Body of pancreas (tissue), 4 donors: ENCODE data around the gene PDE2A. TPM values are rescaled to one million over a fixed set of nuclear protein-coding genes. Genes with fewer than 3 reads are reported as not detected.

Experiments used
- ATAC-seq: fragments of 150-250 bp; one replicate; pipeline ENCODE4 v1.9.1; 2016
- DNase-seq, 4 donors: peaks; one replicate each; pipeline ENCODE4 v3.0.0-alpha.2; 2019
- H3K27ac ChIP-seq, 4 donors: fragments of 200-600 bp; sonication (generic); 1 replicate in 3 of 4; 2 replicates in 1 of 4; pipeline versions ENCODE4 v1.5.1 to v1.6.1; 2016 to 2019; ENCODE audit warnings: mild to moderate bottlenecking in 1 of 4, mixed read lengths in 1 of 4, moderate library complexity in 1 of 4
- H3K27me3 ChIP-seq, 2 donors: fragments of 200-600 bp; sonication (generic); one replicate each; pipeline ENCODE4 v1.6.0; 2016; ENCODE audit warnings: mild to moderate bottlenecking in 1 of 2
- H3K36me3 ChIP-seq, 2 donors: fragments of 200-600 bp; sonication (generic); replicated peaks in 1 of 2; 2 replicates each; pipeline ENCODE4 v1.5.1; 2016; ENCODE audit warnings: low read depth in 2 of 2; ENCODE audit not compliant: insufficient read depth in 1 of 2
- H3K4me1 ChIP-seq: fragments of 200-600 bp; sonication (generic); one replicate; pipeline ENCODE4 v1.6.0; 2016
- H3K4me3 ChIP-seq, 2 donors: fragments of 200-600 bp; sonication (generic); 1 replicate in 1 of 2; 2 replicates in 1 of 2; pipeline ENCODE4 v1.5.1; 2016 to 2019
- H3K9me3 ChIP-seq, 3 donors: fragments of 200-600 bp; sonication (generic); 1 replicate in 2 of 3; 2 replicates in 1 of 3; pipeline ENCODE4 v1.5.1; 2016
- CTCF ChIP-seq, 7 experiments: fragments of 450-650 bp in 4 of 7; fragments of 200-600 bp in 3 of 7; sonication (generic) in 3 of 7; IDR thresholded peaks; one replicate each; pipeline ENCODE4 v1.5.1; 2016 to 2019; ENCODE audit warnings: antibody characterized with exemption in 7 of 7
- POLR2A ChIP-seq, 3 donors: fragments of 450-650 bp; IDR thresholded peaks; one replicate each; pipeline ENCODE4 v1.6.1; 2016; ENCODE audit warnings: antibody characterized with exemption in 3 of 3, mild to moderate bottlenecking in 2 of 3
- WGBS, 2 donors: methylation state at CpG; one replicate each; pipeline ENCODE4 v1.1.5; 2017; 5-methylcytosine and 5-hydroxymethylcytosine counted together
- intact Hi-C: fragments of 100-400 bp; cut with DNase I; formaldehyde crosslinking; loops from one replicate; pipeline ENCODE4 v1.15.1; 2023
- total RNA-seq, 2 donors: library from RNA; depleted of rRNA; stranded (reverse); fragments of >200 nt; gene quantifications; one replicate each; pipeline ENCODE4 v1.1.0, GENCODE V29; 2016

PDE2A gene
- total RNA-seq, 2 donors from 2014 or later: 7.0 to 29.3 TPM

DNA sequence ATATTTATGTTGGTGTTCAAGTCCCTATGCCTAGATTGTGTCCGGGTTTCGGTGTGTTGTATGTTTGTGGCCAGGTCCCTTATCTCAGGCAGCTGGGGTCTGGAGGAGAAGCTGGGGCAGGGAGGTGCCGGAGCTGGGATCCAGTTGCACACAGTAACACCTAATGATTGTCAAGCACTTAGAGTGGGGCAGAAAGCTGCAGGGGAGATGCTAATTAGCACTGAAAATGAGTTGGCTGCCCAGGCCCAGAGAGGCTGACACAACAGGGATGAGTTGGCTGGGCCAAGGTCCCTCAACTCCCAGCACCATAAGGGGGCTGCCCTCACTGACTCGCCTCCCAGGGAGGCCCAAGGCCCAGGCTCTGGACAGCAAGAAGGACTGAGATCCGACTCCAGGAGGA lies 12.2 kb downstream of the PDE2A start:
- H3K27ac ChIP-seq: no peak overlapping the region
- 55 to 71% methylated on average over 2 to 5 of the region's 5 CpGs for WGBS, 2 donors
- no peaks in the 10 kb centered on the region for H3K4me1 ChIP-seq
- TF ChIP-seq POLR2A (IDR thresholded peaks at IDR 0.05) (no peak), CTCF (IDR thresholded peaks at IDR 0.05) (no peak)
- no peak overlapping the region for H3K4me3 ChIP-seq
- H3K9me3 ChIP-seq: no peaks in the 10 kb centered on the region
- ATAC-seq (no peak), DNase-seq (no peak)
- H3K27me3 ChIP-seq: no peaks in the 10 kb centered on the region
- H3K36me3 ChIP-seq: no peaks in the 10 kb centered on the region
- intact Hi-C loops: no loop called here

DNA sequence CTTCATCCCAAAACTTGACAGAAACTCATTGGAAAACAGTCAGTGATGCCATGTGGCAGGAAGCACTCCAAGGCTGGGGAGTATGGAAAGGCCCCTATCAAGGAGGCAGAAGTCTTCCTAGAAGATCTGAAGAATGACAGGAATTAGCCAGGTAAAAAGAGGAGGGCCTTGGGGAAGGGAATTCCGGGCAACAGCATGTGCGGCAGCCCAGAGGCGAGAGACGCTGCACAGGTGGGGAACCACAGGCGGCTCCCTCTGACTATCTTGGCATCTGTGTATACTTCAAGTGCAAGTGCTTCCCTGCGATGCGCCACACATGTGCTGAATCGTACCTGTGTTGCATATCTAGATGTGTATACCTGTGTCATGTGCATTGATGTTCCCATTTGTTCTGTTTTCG lies 12.7 kb downstream of the PDE2A start:
- Histone ChIP-seq H3K36me3 (no peaks in the 10 kb centered on the region), H3K27ac (no peak overlapping the region), H3K27me3 (no peaks in the 10 kb centered on the region), H3K4me1 (no peaks in the 10 kb centered on the region), H3K9me3 (no peaks in the 10 kb centered on the region), H3K4me3 (no peak overlapping the region)
- 73 to 80% methylated on average over 9 of the region's 9 CpGs for WGBS, 2 donors
- intact Hi-C loops: no loop called here
- DNase-seq (no peak), ATAC-seq (no peak)
- TF ChIP-seq POLR2A (IDR thresholded peaks at IDR 0.05) (no peak), CTCF (IDR thresholded peaks at IDR 0.05) (no peak)

DNA sequence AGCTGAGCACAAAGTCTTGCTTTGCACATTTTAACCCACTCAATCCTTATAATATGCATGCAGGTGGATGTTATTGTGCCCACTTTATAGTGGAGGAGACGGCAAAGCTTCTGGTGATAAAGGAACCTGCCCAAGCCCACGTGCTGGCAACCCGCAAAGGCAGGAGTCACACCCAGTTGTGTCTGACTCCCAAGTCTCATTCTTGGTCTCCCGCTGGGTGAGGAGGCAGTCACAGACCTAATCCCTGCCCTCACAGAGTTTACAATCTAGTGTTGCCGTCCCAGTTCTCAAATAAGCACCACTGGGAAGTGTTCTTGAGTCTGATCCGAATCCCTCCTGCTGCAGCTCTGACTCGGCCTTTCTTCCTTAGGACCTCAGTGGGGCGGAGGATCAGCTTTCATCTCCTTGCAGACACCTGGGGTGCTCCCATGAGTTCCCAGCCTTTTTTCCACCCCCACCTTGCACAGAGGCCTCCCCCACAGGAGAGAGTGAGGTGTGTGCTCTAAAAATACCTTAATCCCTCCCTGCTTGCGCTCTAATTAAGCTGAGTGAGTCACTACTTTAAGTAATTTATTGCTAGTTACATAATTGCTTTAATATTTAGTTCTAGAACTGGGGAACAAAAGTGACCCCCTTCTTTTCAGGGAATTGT lies 15.1 kb downstream of the PDE2A start:
- intact Hi-C loops: no loop called here
- Histone ChIP-seq H3K36me3 (no peaks in the 10 kb centered on the region), H3K4me1 (no peaks in the 10 kb centered on the region), H3K9me3 (no peaks in the 10 kb centered on the region), H3K27me3 (no peaks in the 10 kb centered on the region), H3K4me3 (no peak overlapping the region), H3K27ac (no peak overlapping the region)
- ATAC-seq: no peak
- WGBS, 2 donors: 82 to 88% methylated on average over 9 of the region's 9 CpGs
- no peak for TF ChIP-seq POLR2A (IDR thresholded peaks at IDR 0.05)
- TF ChIP-seq CTCF (IDR thresholded peaks at IDR 0.05): no peak
- no peak for DNase-seq

DNA sequence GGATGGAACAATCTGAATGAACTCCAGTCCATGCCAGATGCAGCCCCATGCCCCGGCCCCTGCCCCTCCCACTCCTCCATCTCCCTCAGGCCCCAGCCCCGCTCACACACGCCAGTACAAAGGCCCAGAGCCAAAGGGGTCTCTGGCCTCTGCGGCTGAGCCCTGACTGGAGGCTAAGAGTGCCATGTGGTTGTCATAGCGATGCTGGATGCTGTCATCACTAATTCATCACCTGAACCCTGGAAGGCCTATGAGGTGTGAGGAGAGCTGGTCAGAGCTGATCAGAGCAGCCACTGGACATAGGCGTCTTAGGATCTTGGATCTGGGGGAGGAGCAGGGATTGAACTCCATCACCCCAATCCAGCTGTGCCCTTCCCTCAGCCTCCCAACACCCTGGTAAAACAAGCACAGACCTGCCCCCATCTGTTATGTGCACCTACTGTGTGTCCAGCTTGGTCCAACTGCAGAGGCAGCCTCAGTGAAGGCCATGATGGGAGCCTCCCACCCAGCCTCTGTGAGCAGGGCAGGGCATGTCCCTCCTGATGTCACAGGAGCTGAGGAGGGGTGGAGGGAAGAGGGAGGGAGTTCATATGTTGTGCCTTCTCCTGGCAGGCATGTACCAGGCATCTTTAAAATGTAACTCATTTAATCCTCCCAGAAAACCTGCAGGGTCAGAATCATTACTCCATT lies 16.7 kb downstream of the PDE2A start:
- intact Hi-C loops: no loop called here
- no peaks in the 10 kb centered on the region for H3K4me1 ChIP-seq
- 67 to 72% methylated on average over 6 of the region's 6 CpGs for WGBS, 2 donors
- no peak for TF ChIP-seq POLR2A (IDR thresholded peaks at IDR 0.05)
- no peak for TF ChIP-seq CTCF (IDR thresholded peaks at IDR 0.05)
- no peak for DNase-seq
- no peak for ATAC-seq
- no peaks in the 10 kb centered on the region for H3K36me3 ChIP-seq
- H3K27ac ChIP-seq: no peak overlapping the region
- H3K27me3 ChIP-seq: no peaks in the 10 kb centered on the region
- no peaks in the 10 kb centered on the region for H3K9me3 ChIP-seq
- no peak overlapping the region for H3K4me3 ChIP-seq
